GM18499 (cell line): ENCODE results near the gene CD164.

Source experiments
- ATAC-seq: cut with Tn5 transposase; IDR thresholded peaks from one replicate; pipeline ENCODE4 v1.9.1; 2021; ENCODE audit warnings: moderate number of reproducible peaks; ENCODE audit not compliant: insufficient read depth, unreplicated experiment

The CD164 gene

DNA sequence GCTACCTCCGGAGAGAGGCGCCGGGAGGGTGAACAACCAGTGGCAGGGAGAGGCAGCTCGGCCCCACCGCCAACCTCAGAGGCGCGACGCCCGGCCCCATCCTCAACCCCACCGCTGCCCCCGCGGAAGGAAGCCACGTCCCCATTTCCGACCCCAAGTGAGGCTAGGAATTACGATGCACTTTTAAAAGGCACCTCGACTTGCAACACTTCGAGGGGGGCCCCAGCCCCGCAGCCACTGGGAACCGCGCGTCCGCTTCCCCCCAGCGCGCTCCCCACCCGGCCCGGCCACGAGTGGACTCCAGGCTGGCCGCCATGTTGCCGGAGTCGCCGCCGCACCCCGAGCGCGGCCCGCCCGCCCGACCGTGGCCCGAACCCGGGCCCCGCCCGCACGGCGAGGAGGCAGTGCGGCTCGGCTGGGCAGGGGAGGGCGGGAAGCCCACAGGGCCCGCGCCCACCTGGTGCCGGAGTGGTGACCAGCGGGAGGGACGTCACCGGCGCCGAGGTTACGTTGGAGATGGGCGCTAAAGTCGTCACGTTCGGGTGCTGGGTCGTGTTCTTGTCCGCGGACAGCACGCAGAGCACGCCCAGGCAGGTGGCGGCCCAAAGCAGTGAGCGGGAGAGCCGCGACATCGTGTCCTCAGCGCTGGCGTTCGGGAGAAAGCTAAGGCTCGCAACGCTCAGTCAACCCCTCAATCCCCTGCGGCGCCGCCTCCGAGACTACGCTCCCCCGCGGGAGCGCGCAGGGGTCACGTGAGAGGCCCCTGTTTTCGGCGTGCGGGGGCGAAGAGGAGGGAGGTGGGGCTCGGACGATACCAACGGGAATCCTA, at the start of gene CD164:
Gene CD164 (minus strand): TSS at position 721 of the 829 bp plus-strand sequence. CDS start 89 bp downstream, at position 632.
- ATAC-seq = peak; percentile 36

- ATAC-seq = no peak
These were observed 47.2 kb upstream of the CD164 start for GRCh38 chr6:109429496-109429895.

GRCh38 chr6:109428889-109429477, 46.7 kb upstream of the CD164 start:
- no peak for ATAC-seq

DNA sequence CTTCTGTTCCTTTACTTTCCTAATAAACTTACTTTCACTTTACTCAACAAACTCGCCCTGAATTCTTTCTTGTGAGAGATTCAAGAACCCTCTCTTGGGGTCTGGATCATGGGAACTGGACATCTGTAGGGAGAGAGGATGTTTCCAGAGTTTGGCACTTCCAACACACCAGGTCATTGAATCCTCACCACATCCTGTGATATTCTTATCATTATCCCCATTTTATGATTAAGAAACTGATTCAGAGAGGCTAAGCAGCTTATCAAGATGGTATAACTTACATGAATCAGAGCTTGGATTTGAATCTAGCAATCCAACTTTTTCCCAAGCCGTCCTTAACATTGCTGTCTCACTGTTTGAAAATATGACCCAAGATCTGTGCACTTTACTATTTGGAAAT, 42.7 kb upstream of the CD164 start:
- ATAC-seq = no peak

- no peak for ATAC-seq
These were observed 38.9 kb upstream of the CD164 start for GRCh38 chr6:109421184-109421583.

DNA sequence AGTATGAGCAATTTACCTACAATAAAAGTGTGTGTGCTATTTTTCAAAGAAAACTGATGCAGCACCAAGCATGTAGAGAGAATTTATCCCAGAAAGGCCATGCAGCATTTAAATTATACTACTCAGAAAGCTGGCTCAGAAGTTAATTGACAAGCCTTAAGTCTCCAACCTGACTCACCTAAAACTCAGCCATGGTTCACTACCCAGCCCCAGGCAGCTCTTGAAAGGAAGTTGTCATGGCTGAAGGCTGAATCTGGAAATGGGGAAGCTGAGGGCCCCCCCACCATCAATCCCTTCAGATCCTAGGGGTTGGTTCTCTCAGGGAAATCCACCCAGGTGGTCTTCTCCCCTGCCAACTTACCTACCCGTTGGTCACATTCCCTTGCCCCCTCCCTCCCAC, 38.5 kb upstream of the CD164 start:
- ATAC-seq = no peak

DNA sequence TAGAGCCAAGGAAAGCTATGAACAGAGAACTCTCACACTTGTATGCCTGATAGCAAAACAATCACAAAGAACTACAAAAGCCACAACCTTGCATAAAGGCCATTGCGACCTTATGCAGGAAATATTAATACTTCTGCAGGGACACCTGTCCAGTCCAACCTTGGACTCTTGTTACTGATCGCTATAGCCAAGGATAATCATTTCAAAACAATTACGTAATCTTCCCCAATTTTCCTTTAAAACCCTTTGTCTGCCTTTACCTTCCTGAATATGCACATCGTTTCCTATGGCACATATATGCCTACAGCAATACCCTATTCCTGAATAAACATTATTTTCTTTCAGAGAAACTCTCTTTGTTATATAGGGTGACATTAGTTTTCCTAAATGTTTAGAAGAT, 35.4 kb upstream of the CD164 start:
- no peak for ATAC-seq

DNA sequence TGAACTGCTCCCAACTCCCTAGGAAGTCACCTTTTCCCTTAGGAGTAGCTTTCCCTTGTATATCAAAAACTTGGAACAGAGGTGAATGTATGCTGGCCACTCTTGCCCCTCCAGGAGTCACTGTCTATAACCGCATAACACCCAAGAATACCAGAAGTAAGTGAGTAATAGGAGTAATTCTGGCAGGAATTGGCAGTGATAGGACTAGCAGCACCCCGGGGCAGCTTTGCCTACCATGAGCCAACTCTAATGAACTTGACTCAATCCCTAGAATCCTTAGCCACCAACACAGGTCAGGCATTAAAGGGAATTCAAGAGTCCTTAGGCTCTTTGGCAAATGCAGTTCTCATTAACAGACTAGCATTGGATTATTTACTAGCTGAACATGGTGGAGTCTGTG, 28.8 kb upstream of the CD164 start:
- no peak for ATAC-seq

- ATAC-seq = no peak
These were observed 23.9 kb upstream of the CD164 start for GRCh38 chr6:109406196-109406595.

DNA sequence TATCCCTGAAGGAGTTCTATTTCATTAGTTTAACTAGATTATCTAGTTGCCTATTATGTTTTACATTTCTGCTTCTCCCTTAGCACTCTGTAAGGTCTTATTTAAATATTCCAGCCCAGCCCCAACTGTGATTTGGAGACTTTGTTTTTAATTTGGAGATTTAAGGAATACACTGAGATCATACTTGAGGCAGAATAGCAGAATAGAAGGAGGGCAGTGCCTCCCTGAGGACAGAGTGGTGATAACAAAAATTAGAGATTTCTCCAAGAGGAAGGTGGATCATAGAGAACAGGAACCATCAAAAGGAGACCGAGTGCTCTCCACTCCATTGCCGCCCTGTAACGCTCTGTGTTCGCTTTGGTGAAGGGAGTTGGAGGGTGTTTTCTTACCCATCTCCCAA, 14.8 kb upstream of the CD164 start:
- ATAC-seq = no peak

DNA sequence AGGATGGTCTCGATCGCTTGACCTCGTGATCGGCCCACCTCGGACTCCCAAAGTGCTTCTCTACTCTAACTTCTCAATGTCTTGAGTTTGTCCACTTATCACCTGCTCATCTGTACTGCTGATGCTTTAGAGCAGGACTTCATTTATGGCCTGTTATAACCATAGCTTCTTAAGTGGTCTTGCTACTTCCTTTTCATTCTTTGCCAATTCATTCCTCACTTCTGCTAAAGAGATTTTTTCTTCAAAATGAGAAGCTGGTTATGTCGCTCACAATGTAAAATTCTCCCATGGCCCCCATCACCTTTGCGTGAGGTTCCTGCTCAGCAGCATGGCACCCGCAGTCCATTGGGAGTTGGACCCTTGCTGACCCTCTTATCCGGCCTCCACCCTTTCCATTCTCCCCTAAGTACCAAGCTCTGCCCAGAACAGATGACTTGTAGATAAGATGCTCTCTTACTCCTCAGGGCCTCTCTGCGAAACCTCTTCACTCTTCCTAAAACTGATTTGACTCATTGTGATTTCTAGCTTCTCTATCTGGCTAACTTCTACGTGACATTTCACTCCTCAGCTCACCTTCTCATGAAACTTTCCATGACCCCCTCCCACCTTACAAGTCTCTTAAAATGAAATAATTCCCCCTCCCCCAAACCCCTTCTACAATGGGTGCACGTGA, 13.9 kb upstream of the CD164 start:
- ATAC-seq = no peak

DNA sequence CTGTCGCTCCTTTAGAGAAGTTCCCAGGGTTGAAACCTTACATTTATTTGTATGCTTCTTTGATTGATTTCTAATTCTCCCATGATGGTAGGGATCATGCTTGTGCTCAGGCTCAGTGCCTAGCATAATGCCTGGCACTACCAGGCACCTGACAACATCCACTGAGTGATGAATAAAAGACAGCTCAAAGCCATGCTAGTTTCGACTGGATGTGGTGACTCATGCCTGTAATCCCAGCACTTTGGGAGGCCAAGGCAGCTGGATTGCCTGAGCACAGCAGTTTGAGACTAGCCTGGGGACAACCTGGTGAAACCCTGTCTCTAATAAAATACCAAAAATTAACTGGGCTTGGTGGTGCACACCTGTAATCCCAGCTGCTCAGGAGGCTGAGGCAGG, 11.6 kb upstream of the CD164 start:
- ATAC-seq = no peak

DNA sequence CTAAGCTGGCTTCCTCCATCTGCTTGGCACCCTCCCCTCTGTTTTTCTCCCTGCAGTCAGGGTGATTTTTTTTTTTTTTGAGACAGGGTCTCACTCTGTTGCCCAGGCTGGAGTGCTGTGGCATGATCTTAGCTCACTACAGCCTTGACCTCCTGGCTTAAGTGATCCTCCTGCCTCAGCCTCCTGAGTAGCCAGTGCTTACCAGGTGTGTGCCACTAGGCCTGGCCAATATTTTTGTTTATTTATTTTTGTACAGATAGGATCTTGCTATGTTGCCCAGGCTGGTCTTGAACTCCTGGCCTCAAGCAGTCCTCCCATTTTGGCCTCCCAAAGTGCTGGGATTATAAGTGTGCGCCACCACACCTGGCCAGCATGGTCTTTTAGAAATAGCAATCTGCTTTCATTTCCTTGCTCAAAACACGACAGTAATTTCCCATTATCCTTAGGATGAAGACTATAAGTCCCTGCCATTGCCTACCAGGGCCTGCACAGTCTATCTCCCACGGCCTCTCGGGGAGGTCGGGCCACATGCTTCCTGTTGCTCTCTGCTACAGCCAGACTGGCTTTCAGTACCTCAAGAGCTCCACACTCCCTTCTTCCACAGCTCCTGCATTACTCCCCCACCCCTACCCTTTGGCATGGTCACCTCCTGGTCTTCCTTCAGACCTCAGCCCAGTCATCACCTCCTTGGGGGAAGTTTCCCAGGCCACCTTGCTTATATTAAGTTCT, 11.1 kb upstream of the CD164 start:
- no peak for ATAC-seq

- no peak for ATAC-seq
These were observed 7.5 kb upstream of the CD164 start for GRCh38 chr6:109389650-109390274.

- ATAC-seq = no peak
These were observed 6.0 kb upstream of the CD164 start for GRCh38 chr6:109388265-109388664.

GRCh38 chr6:109383438-109383940, 1.2 kb upstream of the CD164 start:
- ATAC-seq = no peak

GRCh38 chr6:109382576-109383437, 540 bp upstream of the CD164 start:
- peak; percentile 39 for ATAC-seq

- ATAC-seq = no peak
These were observed 1.1 kb downstream of the CD164 start for GRCh38 chr6:109381061-109381746.

DNA sequence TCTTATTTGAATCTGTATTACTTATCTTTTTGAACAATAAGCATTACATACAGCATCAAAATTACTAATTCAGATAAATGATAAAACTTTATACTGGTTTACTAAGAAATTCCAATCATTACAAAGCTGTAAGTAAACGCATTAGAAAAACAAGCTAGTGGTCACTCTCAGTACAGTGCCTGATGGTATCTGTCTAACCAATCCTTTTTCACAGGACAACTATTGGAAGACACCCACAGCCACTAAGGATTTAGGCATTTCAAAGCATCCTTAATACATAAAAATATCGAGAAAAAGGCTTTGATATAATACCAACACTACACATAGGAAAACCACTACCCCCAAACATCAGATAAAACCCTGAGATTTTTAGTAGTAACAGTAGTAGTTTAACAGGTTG, 2.6 kb downstream of the CD164 start:
- no peak for ATAC-seq
